GM12878 (cell line): ENCODE data around the gene ZNF839.

ENCODE experiments used
- GABPA ChIP-seq: IDR thresholded peaks from 2 replicates; pipeline ENCODE4 v1.6.1; 2014; ENCODE audit warnings: antibody characterized with exemption, low read depth, mild to moderate bottlenecking, inconsistent platforms
- SPI1 ChIP-seq: IDR thresholded peaks from 2 replicates; pipeline ENCODE4 v1.6.1; 2011; ENCODE audit warnings: low read depth, mild to moderate bottlenecking, low read length, moderate library complexity, borderline replicate concordance; ENCODE audit not compliant: insufficient read depth
- ZNF217 ChIP-seq: fragments of 450-650 bp; IDR thresholded peaks from 2 replicates; pipeline ENCODE4 v1.6.1; 2017; ENCODE audit warnings: antibody characterized with exemption, mild to moderate bottlenecking
- TF ChIP-seq, protein P1 (sequence below): IDR thresholded peaks from 2 replicates; pipeline ENCODE4 v1.6.1; 2012; ENCODE audit warnings: mild to moderate bottlenecking, low read depth, low read length

DNA sequence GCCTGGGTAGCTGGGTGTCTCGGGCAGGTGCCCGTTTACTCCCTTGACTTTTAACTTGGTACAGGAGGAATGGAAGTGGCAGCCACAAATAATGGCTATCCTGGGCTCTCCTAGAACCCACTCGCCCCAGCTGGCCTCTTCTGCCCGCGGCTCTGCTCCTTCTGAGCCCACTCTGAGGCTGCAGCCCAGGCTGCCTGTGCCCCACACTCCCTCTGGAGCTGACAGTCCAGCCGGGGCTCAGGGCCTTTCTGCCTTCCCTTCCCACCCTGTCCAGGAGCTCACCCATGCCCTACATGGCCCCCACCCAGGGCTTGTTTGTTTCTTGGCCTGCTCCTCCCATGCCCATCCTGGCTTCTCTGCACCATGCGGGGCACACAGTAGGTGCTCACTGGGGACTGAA, 15.6 kb downstream of the ZNF839 start:
- TF ChIP-seq ZNF217, result no peak
- TF ChIP-seq SPI1, result no peak
- TF ChIP-seq, protein P1, sequence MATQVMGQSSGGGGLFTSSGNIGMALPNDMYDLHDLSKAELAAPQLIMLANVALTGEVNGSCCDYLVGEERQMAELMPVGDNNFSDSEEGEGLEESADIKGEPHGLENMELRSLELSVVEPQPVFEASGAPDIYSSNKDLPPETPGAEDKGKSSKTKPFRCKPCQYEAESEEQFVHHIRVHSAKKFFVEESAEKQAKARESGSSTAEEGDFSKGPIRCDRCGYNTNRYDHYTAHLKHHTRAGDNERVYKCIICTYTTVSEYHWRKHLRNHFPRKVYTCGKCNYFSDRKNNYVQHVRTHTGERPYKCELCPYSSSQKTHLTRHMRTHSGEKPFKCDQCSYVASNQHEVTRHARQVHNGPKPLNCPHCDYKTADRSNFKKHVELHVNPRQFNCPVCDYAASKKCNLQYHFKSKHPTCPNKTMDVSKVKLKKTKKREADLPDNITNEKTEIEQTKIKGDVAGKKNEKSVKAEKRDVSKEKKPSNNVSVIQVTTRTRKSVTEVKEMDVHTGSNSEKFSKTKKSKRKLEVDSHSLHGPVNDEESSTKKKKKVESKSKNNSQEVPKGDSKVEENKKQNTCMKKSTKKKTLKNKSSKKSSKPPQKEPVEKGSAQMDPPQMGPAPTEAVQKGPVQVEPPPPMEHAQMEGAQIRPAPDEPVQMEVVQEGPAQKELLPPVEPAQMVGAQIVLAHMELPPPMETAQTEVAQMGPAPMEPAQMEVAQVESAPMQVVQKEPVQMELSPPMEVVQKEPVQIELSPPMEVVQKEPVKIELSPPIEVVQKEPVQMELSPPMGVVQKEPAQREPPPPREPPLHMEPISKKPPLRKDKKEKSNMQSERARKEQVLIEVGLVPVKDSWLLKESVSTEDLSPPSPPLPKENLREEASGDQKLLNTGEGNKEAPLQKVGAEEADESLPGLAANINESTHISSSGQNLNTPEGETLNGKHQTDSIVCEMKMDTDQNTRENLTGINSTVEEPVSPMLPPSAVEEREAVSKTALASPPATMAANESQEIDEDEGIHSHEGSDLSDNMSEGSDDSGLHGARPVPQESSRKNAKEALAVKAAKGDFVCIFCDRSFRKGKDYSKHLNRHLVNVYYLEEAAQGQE, result no peak
- no peak for TF ChIP-seq GABPA
